Activated CD4-positive, CD25-positive, alpha-beta regulatory T cell treated with anti-CD3 and anti-CD28 coated beads, Interleukin-2, amount 50 U/mL, for 24 hours (primary cell): Measurements from ENCODE around the gene PHTF1.

ENCODE experiments used
- ATAC-seq, 2 donors: fragments of 150-1000 bp; cut with Tn5 transposase; one replicate each; pipeline ENCODE4 v1.10.0; 2021; ENCODE audit warnings: mild to moderate bottlenecking in 1 of 2, moderate library complexity in 1 of 2

Gene PHTF1

GRCh38 chr1:113663165-113663951, 95.9 kb downstream of the PHTF1 start:
- no peak for ATAC-seq

- no peak for ATAC-seq
Observed at GRCh38 chr1:113662101-113662500, 97.2 kb downstream of the PHTF1 start.

GRCh38 chr1:113660088-113660487, 99.2 kb downstream of the PHTF1 start:
- no peak for ATAC-seq

GRCh38 chr1:113659556-113659955, 99.7 kb downstream of the PHTF1 start:
- no peak for ATAC-seq

GRCh38 chr1:113659035-113659434, 100.3 kb downstream of the PHTF1 start:
- no peak for ATAC-seq

GRCh38 chr1:113657556-113658063, 101.7 kb downstream of the PHTF1 start:
- no peak for ATAC-seq

- ATAC-seq, result no peak
Observed at GRCh38 chr1:113657126-113657525, 102.2 kb downstream of the PHTF1 start.

- no peak for ATAC-seq
Observed at GRCh38 chr1:113654883-113655282, 104.4 kb downstream of the PHTF1 start.

GRCh38 chr1:113653741-113654140, 105.5 kb downstream of the PHTF1 start:
- no peak for ATAC-seq

- ATAC-seq, result no peak
Observed at GRCh38 chr1:113652771-113653170, 106.5 kb downstream of the PHTF1 start.

- no peak for ATAC-seq
Observed at GRCh38 chr1:113648478-113648877, 110.8 kb downstream of the PHTF1 start.

- ATAC-seq, result no peak
Observed at GRCh38 chr1:113647164-113647563, 112.1 kb downstream of the PHTF1 start.
